K562 (cell line): ENCODE results near the gene SMCO1. TPM values are rescaled to one million over a fixed set of nuclear protein-coding genes. Genes with fewer than 3 reads are reported as not detected.
A peak's percentile ranks its signal among the peaks of the same experiment; 100 is the strongest.

Source experiments
- ATF7 ChIP-seq: fragments of 450-650 bp; IDR thresholded peaks from 2 replicates; pipeline ENCODE4 v1.7.1; 2014; ENCODE audit warnings: mild to moderate bottlenecking, moderate library complexity
- E2F5 ChIP-seq: sonication (generic); formaldehyde crosslinking; IDR thresholded peaks from 2 replicates; pipeline ENCODE4 v1.8.0; 2022; ENCODE audit warnings: mild to moderate bottlenecking, missing genetic modification reagents
- FOXK1 ChIP-seq: sonication (generic); formaldehyde crosslinking; IDR thresholded peaks from 2 replicates; pipeline ENCODE4 v1.8.0; 2022; ENCODE audit warnings: missing genetic modification reagents, mild to moderate bottlenecking, borderline replicate concordance
- FOXM1 ChIP-seq, 2 experiments: fragments of 450-650 bp in 1 of 2; sonication (generic) in 1 of 2; formaldehyde crosslinking in 1 of 2; IDR thresholded peaks; 2 replicates each; pipeline versions ENCODE4 v1.6.1 to v1.9.0; 2017 to 2022; ENCODE audit warnings: low read depth in 2 of 2, mild to moderate bottlenecking in 2 of 2, missing genetic modification reagents in 1 of 2, moderate library complexity in 1 of 2
- HCFC1 ChIP-seq: IDR thresholded peaks from 2 replicates; pipeline ENCODE4 v1.6.1; 2012; ENCODE audit warnings: low read depth, low read length, improper control_type of control experiment
- ILF3 ChIP-seq: fragments of 450-650 bp; IDR thresholded peaks from 2 replicates; pipeline ENCODE4 v1.6.1; 2018; ENCODE audit warnings: antibody characterized with exemption, mild to moderate bottlenecking, moderate library complexity, borderline replicate concordance
- JUND ChIP-seq, 2 experiments: IDR thresholded peaks; 2 replicates in 1 of 2; 3 replicates in 1 of 2; pipeline ENCODE4 v1.6.1; 2011; ENCODE audit warnings: borderline replicate concordance in 2 of 2, low read depth in 2 of 2, low read length in 2 of 2, improper control_type of control experiment in 1 of 2, missing biosample characterization in 1 of 2, missing genetic modification characterization in 1 of 2, missing genetic modification reagents in 1 of 2
- MBD1 ChIP-seq: fragments of 250-450 bp; sonication (Bioruptor Pico); IDR thresholded peaks from 2 replicates; pipeline ENCODE4 v1.8.0; 2022; ENCODE audit warnings: inconsistent platforms
- PRMT5 ChIP-seq: sonication (generic); formaldehyde crosslinking; IDR thresholded peaks from 2 replicates; pipeline ENCODE4 v1.5.0; 2020; ENCODE audit warnings: missing genetic modification reagents
- SLC30A9 ChIP-seq: fragments of 250-450 bp; sonication (Bioruptor Pico); IDR thresholded peaks from 2 replicates; pipeline ENCODE4 v1.8.0; 2022; ENCODE audit warnings: mild to moderate bottlenecking, moderate library complexity
- SMARCE1 ChIP-seq: fragments of 450-650 bp; IDR thresholded peaks from 2 replicates; pipeline ENCODE4 v1.7.1; 2016; ENCODE audit warnings: mild to moderate bottlenecking
- SPI1 ChIP-seq: IDR thresholded peaks from 2 replicates; pipeline ENCODE4 v1.6.1; 2011; ENCODE audit warnings: low read depth, low read length, control low read depth, borderline replicate concordance
- TEAD2 ChIP-seq: fragments of 450-650 bp; IDR thresholded peaks from 2 replicates; pipeline ENCODE4 v1.6.1; 2016; ENCODE audit warnings: missing genetic modification characterization, control low read depth, missing compliant biosample characterization
- TEAD4 ChIP-seq, 2 experiments: sonication (generic) in 1 of 2; formaldehyde crosslinking in 1 of 2; IDR thresholded peaks; 2 replicates each; pipeline versions ENCODE4 v1.6.1 to v1.8.0; 2012 to 2022; ENCODE audit warnings: borderline replicate concordance in 1 of 2, inconsistent platforms in 1 of 2, low read length in 1 of 2, mild to moderate bottlenecking in 1 of 2, missing genetic modification reagents in 1 of 2
- USF1 ChIP-seq: sonication (generic); formaldehyde crosslinking; IDR thresholded peaks from 2 replicates; pipeline ENCODE4 v1.9.0; 2022; ENCODE audit warnings: mild to moderate bottlenecking, missing genetic modification reagents
- ZNF398 ChIP-seq: fragments of 250-450 bp; sonication (Bioruptor Pico); IDR thresholded peaks from 2 replicates; pipeline ENCODE4 v1.8.0; 2021; ENCODE audit warnings: moderate library complexity, mild to moderate bottlenecking, inconsistent platforms
- ZNF655 ChIP-seq: fragments of 250-450 bp; sonication (Bioruptor Pico); IDR thresholded peaks from 2 replicates; pipeline ENCODE4 v1.5.0; 2021
- polyA plus RNA-seq, 8 experiments: library from polyadenylated mRNA; depleted of rRNA in 4 of 8; stranded (reverse) in 5 of 8; unstranded in 3 of 8; fragments of >200 nt; fragmentation: Nextera tagmentation in 2 of 8; fragmentation: Illumina TruSeq in 1 of 8; extraction: Ambion mirVana in 2 of 8; extraction: Trizol in 1 of 8; gene quantifications; 2 replicates each; pipeline versions ENCODE4 v1.2.1 to v1.2.3, GENCODE V29; 2011 to 2014; ENCODE audit warnings: inconsistent platforms in 1 of 8, missing spikeins in 1 of 8
- total RNA-seq, 7 experiments: library from RNA; depleted of rRNA in 6 of 7; stranded (reverse); fragments of >200 nt in 6 of 7; fragmentation: Illumina TruSeq in 2 of 7; extraction: Trizol in 2 of 7; gene quantifications; 2 replicates each; pipeline versions ENCODE4 v1.2.1 to v1.2.3, GENCODE V29; 2011 to 2021; ENCODE audit warnings: low replicate concordance in 1 of 7
- TF ChIP-seq, protein P1 (sequence below): sonication (generic); IDR thresholded peaks from 2 replicates; pipeline ENCODE4 v1.6.1; 2016

The SMCO1 gene
- total and polyA plus RNA-seq, 9 of the 15 experiments (the other 6 are each of a cell fraction or from before 2014, with no cell fraction given), result 0.05 to 0.35 (median 0.12) TPM; not detected in 5

DNA sequence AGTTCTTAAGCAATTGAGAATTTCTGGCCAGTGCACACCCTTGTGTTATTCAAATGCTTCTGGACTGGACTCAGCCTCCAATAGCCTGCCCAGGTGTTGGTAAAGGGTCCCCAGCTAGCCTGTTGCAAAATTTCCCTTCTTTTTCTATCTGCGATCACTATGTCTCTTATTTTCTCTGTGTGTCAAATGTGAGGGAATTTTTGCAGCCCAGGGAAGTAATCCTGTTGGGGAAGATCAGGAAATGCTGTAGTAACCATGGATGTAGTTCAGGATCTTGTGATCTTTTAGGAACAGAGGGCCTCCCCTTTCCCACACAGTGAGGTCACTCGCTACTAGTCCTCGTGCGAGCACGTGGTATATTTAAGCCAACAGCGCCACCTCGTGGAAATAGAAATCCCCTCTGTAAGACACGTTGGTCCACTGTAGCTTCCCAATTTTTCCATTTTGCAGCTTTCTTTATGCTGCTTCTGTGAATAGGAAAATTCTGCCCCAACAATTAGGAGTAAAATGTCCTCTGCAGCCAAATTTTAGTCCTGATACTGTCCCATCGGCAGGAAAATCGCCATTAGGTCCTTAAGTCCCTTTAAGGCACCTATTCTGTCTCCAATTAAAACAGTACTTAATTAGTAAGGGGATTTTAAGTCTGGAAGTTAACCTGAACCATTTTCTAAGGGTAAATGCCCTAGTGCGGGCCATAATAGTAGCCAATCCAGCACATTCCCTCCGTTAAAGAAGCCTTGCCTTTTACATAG, 4.0 kb upstream of the SMCO1 start (continued):
- TF ChIP-seq MBD1 (CRISPR knock-in tag) (no peak), ATF7 (peak; percentile 96), FOXM1 (IDR thresholded peaks at IDR 0.05; ENCODE audit: low read depth) (0 out of 2 replicates have a peak, but pooled peaks have one; percentile 14), FOXM1 (CRISPR knock-in tag; IDR thresholded peaks at IDR 0.05; ENCODE audit: low read depth) (no peak), SLC30A9 (no peak), ZNF655 (CRISPR knock-in tag) (no peak), HCFC1 (no peak), SPI1 (no peak), ZNF398 (CRISPR knock-in tag) (no peak), FOXK1 (CRISPR knock-in tag) (no peak), PRMT5 (CRISPR knock-in tag) (no peak), TEAD2 (no peak), JUND (IDR thresholded peaks at IDR 0.05; ENCODE audit: borderline replicate concordance, low read depth, low read length) (peak; percentile 89), JUND (tag; IDR thresholded peaks at IDR 0.05; ENCODE audit: borderline replicate concordance, low read depth, low read length) (peak; percentile 92; the same call in 2 of the 3 replicates), USF1 (CRISPR knock-in tag) (peak; percentile 80), E2F5 (CRISPR knock-in tag) (no peak), SMARCE1 (0 out of 2 replicates have a peak, but pooled peaks have one; percentile 17), TEAD4 (IDR thresholded peaks at IDR 0.05; ENCODE audit: low read length) (no peak), TEAD4 (CRISPR knock-in tag; IDR thresholded peaks at IDR 0.05; ENCODE audit: borderline replicate concordance) (peak; percentile 76; the same call in 1 of the 2 replicates), ILF3 (no peak)
- TF ChIP-seq, protein P1, sequence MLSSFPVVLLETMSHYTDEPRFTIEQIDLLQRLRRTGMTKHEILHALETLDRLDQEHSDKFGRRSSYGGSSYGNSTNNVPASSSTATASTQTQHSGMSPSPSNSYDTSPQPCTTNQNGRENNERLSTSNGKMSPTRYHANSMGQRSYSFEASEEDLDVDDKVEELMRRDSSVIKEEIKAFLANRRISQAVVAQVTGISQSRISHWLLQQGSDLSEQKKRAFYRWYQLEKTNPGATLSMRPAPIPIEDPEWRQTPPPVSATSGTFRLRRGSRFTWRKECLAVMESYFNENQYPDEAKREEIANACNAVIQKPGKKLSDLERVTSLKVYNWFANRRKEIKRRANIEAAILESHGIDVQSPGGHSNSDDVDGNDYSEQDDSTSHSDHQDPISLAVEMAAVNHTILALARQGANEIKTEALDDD, result peak; percentile 62; the same call in 1 of the 2 replicates
